A549 treated with Mapracorat at 1 μM for 4 hours (cell line): ENCODE measurements around the gene NSL1. TPM values are rescaled to one million over a fixed set of nuclear protein-coding genes. Genes with fewer than 3 reads are reported as not detected.

Source experiments
- total RNA-seq: library from RNA; stranded (reverse); fragments of 200-300 nt; extraction: Qiagen RNA extraction; gene quantifications from 5 replicates; pipeline ENCODE4 v1.2.3, GENCODE V29; 2022

Gene NSL1, protein sequence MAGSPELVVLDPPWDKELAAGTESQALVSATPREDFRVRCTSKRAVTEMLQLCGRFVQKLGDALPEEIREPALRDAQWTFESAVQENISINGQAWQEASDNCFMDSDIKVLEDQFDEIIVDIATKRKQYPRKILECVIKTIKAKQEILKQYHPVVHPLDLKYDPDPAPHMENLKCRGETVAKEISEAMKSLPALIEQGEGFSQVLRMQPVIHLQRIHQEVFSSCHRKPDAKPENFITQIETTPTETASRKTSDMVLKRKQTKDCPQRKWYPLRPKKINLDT
- total RNA-seq: 25.5 to 38.7 TPM (median 32.3 TPM) in 5 replicates

DNA sequence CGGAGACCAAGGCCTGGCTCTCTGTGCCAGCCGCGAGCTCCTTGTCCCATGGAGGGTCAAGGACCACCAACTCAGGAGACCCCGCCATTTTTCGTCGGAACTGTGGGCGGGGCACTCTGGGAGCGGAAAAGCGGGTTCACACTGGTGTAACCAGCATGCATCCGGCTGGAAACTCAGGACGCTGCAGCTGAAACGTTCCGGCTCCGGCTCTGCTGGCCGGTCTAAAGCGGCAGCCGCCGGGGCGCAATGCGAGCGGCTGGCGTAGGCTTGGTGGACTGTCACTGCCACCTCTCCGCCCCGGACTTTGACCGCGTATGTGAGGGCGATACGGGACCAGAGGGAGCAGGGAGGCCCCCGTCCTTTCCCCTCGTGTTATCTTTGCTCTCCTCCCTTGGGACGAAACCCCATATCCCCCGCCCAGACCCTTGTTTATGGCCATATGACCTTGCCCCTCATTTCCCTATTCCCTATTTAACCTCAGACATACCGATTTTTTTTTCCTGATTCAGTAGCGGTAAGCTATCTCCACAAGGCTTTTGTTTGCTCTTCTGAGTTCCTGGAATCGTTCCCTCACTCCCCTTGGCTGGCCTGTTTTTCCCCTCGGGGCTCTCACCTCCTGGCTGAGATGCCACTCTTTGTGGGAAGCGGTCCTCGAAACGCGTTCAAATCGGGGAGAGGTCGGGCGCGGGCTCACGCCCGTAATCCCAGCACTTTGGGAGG lies at the start of gene NSL1, which contains the start of gene TATDN3:
Gene NSL1 (minus strand): TSS at position 102 of the 720 bp plus-strand sequence. CDS start 14 bp downstream, at position 88.
Gene TATDN3 (plus strand): TSS at position 219 of the 720 bp plus-strand sequence. CDS start 28 bp downstream, at position 247.

DNA sequence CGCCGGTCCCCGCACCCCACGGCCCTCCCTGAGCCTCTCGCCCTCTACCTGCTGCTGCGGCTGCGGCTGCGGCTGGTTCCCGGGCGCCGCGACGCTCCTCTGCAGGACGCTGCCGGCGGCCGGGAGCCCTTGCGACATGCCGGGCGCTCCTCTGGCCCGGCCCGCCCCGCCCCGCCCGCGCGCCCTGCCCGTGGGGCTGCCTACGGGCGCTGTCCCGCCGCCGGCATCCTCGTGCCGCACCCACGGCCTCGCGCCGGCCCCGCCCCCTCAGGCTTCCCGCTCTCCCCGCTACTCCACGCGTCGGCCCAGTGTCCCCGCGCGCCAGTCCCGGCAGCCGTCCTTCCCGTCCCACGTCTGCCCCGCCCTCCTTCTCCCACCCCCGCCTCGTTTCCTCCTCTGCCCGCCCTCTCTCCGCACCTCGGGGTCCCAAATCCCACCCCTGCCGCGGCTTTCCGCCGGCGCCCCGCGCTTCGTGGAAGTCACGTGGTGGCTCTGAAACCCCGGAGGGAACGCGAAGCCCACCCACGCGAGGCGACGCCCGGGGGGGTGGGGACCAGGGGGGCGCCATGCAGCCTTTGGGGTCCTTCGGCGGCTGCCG lies 91.9 kb downstream of the NSL1 start, which contains the start of gene BATF3:
Gene BATF3 (minus strand): TSS at position 216 of the 598 bp plus-strand sequence. CDS start 78 bp downstream, at position 138.

Other genes with a start within 250 kb of the NSL1 start
- 29.1 to 47.5 TPM (median 34.0 TPM) in 5 replicates for gene ATF3, start 183.0 kb downstream of the NSL1 start, total RNA-seq
- 25.3 to 38.1 TPM (median 36.0 TPM) in 5 replicates for gene BATF3, start 91.9 kb downstream of the NSL1 start, total RNA-seq
- 10.6 to 15.4 TPM (median 12.9 TPM) in 5 replicates for gene TATDN3, start 117 bp upstream of the NSL1 start, total RNA-seq
- not detected in 5 replicates for gene SPATA45, start 55.9 kb upstream of the NSL1 start, total RNA-seq
- gene FLVCR1, start 66.5 kb upstream of the NSL1 start, total RNA-seq: 13.1 to 18.2 TPM (median 16.4 TPM) in 5 replicates
- gene VASH2, start 158.8 kb upstream of the NSL1 start, total RNA-seq: 1.7 to 3.5 TPM (median 2.9 TPM) in 5 replicates
- 14.5 to 18.5 TPM (median 16.3 TPM) in 5 replicates for gene ANGEL2, start 224.1 kb upstream of the NSL1 start, total RNA-seq